HTR-8/SVneo (cell line): ENCODE results near the gene MVB12B.

Experiments
- DNase-seq: peaks from one replicate; pipeline ENCODE4 v3.0.0; 2011; ENCODE audit warnings: low spot score, mixed read lengths; ENCODE audit not compliant: insufficient read length
- FAIRE-seq: peaks from 2 replicates; lab custom pipeline; 2011; peaks lifted over from hg19 to GRCh38; lab: Jason Lieb, UNC

MVB12B gene

DNA sequence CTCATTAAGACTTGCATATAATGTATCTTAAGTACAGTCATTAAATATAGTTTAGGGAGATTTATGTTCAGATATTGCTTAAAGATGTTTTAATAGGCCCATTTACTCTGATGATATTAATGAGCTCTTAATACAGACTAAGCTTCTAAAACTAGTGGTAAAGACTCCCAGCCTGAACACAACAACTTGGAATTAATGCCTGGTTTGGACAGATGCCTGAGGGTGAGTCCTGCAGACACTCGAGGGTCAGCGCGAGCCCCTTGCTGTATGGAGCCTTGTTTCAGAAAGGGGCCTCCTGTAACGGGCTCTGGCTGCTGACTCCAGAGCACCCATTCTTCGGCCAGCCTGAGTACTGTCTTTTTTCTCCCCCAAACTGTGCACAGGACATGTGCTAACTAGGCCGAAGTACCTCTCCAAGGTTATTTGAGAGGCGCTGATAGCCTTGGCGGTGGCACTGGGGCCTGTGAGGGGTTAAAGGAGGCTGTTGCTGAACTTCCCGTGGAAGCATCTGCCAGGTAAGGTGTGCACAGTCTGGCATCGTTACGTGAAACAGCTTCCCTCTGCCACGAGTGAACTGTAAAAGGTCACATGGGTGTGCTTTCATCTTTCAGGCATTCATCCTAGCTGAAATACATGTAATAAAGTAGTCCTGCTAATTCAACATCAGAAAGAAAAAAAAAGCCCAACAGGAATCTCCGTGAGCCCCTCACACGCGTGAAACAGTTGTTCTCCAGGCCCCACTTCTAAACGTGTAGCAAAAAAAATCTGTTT, 113.4 kb downstream of the MVB12B start:
- no peak for DNase-seq
- FAIRE-seq = no peak

GRCh38 chr9:126440940-126441339, 114.3 kb downstream of the MVB12B start:
- FAIRE-seq = no peak
- no peak for DNase-seq

DNA sequence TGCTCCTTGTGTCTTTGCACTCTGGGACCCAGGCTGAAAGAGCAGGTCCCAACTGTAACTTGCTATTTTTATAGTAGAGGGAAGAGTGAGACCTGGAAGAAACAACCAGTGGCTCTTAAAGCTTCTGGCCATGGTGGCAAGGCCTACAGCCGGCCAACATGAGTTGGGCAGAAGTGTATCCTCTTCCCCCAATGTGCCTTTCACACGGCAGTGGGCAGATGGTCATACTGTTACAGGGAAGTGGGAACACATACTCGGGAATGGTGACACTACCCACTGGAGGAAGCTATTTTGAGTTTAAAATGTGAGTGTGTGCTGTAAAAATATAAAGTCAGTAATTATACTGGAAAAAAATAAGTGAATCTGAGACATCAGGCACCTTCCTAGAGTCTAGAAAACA, 116.0 kb downstream of the MVB12B start:
- DNase-seq (no peak), FAIRE-seq (no peak)

GRCh38 chr9:126443144-126443543, 116.5 kb downstream of the MVB12B start:
- no peak for DNase-seq
- no peak for FAIRE-seq

DNA sequence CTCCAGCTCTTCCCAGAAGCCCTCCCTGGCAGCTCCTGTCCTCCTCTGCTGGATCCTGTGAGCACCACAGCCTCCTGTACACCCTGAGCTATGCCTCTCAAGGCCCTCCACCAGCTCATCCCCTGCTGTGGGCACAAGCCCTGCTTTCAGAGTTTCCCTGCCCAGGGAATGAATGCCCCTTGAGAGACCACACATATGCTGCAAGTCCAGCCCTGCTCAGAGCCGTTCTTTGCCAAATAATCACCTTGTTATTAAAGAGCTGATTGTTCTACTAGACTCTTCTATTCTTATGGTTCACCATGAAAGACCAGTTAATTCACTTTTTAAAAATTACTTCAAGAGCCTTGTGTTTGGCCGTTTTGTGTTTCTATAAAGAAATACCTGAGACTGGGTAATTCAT, 121.5 kb downstream of the MVB12B start:
- no peak for FAIRE-seq
- no peak for DNase-seq

DNA sequence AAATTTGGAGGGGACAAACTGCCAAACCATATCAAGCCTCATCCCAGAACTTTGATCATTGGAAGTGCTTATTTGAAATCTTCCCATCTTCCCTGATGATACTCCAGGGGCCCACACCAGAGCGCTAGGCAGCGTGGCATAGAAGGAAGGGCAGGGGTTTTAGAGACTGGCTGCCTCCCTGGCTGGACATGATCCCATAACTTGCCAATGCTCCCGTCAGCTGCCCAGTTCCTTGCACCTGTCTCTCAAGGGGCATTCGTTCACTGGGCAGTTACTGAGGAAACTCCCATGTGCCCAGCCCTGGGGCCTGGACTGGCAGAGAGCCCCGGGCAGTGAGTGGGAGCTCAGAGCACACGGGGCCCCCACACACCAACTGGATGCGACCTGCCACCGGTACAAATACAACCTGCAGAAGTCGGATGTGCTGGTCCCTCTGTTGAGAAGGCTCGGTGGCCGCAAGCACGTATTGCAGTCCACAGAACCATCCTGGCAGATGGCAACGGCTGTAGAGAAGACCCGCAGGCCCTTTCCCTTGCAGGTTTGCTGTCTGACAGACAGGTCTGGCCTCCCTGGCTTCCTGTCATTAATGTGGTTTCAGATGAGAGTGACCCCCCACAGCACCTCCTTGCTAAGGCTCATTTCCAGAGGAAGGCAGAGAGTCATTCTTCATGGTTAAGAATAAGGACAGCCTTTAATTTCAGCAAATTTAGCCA, 122.4 kb downstream of the MVB12B start:
- DNase-seq = no peak
- FAIRE-seq = no peak

- FAIRE-seq = no peak
- no peak for DNase-seq
These were observed 123.4 kb downstream of the MVB12B start for GRCh38 chr9:126449725-126450667.

GRCh38 chr9:126450668-126451205, 124.1 kb downstream of the MVB12B start:
- FAIRE-seq = no peak

DNA sequence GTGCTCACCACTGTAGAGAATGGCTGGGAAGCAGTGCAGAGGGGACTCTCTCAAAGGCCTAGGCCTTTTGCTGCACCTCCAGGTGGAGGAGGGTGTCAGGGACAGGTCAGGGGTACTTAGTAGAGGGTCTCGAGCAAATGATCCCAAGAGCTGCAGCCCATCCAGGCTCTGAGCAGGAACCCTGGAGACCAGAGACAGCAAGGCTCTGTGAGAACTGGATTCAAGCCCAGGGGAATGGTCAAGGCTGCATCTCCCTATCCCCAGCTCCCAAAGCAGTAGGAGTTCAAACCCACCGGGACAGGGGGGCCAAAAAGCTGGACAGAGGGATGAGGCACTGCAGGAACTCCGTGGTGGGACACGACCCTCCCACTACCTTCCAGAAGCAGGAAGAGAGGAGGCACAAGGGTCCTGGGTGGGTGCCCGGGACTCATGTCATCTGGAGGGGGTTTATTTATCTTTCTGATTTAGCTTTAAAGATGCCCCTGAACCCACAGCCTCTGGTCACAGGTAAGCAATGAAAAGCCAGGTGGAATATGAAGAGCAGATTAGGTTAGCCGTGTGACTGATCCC, 124.8 kb downstream of the MVB12B start:
- DNase-seq (no peak), FAIRE-seq (no peak)

More at GRCh38 chr9:126450668-126451205, 124.1 kb downstream of the MVB12B start:
- DNase-seq = no peak

DNA sequence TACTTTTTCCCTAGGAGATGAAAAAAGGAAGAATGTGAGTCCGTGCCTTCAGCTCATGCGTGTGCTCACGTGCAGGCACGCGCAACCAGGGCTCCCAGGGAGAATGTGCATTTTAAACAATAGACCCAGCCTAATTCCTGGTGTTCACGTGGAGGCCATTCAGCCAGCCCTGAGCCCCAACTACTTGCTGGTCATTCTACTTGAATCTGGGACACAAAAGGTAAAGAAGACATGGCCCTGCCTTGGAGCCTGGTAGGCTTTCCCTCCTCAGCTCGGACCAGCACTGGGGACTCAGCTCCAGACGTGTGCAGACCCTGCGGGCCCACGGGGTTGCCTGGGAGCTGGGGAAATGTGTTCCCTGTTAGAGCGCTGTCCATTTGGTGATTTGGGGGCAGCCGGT, 125.5 kb downstream of the MVB12B start:
- FAIRE-seq (no peak), DNase-seq (no peak)

GRCh38 chr9:126453156-126453963, 126.7 kb downstream of the MVB12B start:
- FAIRE-seq = no peak
- no peak for DNase-seq

GRCh38 chr9:126454215-126454614, 127.6 kb downstream of the MVB12B start:
- no peak for FAIRE-seq
- DNase-seq = no peak

- FAIRE-seq (no peak), DNase-seq (no peak)
These were observed 128.2 kb downstream of the MVB12B start for GRCh38 chr9:126454795-126455194.

DNA sequence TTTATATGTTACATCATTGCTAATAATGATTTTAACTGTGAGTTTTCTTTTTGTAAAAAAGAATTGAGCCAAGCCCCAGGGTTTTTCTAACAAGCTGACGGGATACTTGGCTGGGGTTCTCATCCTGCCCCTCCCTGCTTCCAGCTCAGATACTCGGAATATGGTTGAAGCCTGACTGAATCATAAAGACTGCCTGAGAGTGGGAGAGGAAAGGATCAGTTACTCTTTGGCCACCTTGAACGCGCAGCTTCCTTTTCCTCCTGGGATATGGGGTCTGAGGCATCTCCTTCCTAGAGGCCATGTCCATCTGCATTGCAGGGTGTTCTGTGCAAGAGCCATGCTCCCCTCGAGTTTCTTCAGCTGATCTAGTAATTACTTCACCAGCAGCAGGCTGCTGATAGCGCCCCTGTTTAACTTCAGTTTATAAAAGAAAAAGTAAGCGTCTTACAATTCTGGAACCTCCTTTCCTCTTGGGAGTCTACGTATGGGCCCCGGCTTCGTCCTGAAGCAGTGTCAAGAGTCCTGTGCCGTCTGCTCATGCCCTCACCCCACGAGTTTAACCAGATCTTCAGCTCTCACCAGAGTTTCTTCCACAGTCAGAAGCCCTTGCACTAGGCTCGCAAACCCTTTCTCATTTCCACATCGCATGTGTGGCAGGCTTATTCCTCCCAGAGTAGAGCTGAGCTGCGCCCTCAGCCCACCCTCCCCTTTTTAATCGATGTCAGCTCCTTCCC, 130.0 kb downstream of the MVB12B start:
- DNase-seq (no peak), FAIRE-seq (no peak)

- FAIRE-seq (no peak), DNase-seq (no peak)
These were observed 130.5 kb downstream of the MVB12B start for GRCh38 chr9:126457175-126457547.

DNA sequence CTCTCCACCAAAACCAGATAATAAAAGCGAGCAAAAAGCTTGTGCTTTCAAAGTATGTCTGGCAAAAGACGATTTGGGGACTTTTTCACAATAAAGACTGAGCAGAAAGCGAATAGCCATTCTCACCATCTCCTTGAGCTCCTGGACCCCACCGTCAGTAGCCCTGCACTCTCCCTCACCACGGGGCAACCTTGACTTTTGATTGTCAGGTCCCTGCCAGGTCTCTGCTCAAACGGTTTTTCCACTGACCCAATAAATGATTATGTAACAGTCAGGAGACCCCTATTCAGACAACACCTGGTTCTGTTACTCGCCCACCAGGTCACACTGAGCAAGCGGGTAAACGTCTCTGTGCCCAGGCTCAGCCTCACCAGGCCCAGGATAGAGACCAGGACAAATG, 131.3 kb downstream of the MVB12B start:
- DNase-seq (no peak), FAIRE-seq (no peak)

GRCh38 chr9:126459126-126459525, 132.5 kb downstream of the MVB12B start:
- no peak for DNase-seq
- no peak for FAIRE-seq

- DNase-seq = no peak
- FAIRE-seq = no peak
These were observed 132.9 kb downstream of the MVB12B start for GRCh38 chr9:126459546-126459945.
